ENCODE measurements around the gene IPO7. TPM values are rescaled to one million over a fixed set of nuclear protein-coding genes. Genes with fewer than 3 reads are reported as not detected.
"Not testable (repeated sequence)": the region's sequence is repeated elsewhere in the genome, so short reads cannot be mapped to it uniquely, and the experiment has no call there.

IPO7 gene
- total RNA-seq, 4 donors from 2014 or later, result 53.9 to 70.0 (median 65.3) TPM

DNA sequence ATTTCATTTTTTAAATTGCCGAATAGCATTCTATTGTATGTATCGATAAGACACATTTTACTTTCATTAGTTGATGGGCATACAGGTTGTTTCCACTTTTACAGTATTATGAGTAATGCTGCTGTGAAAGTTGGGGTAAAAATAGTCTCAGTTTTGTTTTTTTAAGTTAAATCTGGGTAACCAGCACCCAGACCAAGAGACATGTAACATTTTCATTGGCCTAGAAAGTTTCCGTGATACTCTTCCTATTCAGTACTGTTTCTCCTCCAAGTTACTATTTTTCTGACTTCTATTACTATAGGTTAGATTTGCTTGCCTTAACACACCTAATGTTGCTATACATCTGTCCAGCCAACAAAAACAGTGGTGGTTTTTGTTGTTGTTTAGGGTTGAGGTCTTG lies 12.3 kb downstream of the IPO7 start:
- intact Hi-C loops (cut with DNase I; ENCODE audit: low total_unique reads), result no loop called here
- 92 to 94% methylated on average over 3 of the region's 3 CpGs for WGBS, 2 donors
- no peak overlapping the region for H3K4me3 ChIP-seq (ENCODE audit: low read depth, poor library complexity, severe bottlenecking)
- TF ChIP-seq, protein P1, sequence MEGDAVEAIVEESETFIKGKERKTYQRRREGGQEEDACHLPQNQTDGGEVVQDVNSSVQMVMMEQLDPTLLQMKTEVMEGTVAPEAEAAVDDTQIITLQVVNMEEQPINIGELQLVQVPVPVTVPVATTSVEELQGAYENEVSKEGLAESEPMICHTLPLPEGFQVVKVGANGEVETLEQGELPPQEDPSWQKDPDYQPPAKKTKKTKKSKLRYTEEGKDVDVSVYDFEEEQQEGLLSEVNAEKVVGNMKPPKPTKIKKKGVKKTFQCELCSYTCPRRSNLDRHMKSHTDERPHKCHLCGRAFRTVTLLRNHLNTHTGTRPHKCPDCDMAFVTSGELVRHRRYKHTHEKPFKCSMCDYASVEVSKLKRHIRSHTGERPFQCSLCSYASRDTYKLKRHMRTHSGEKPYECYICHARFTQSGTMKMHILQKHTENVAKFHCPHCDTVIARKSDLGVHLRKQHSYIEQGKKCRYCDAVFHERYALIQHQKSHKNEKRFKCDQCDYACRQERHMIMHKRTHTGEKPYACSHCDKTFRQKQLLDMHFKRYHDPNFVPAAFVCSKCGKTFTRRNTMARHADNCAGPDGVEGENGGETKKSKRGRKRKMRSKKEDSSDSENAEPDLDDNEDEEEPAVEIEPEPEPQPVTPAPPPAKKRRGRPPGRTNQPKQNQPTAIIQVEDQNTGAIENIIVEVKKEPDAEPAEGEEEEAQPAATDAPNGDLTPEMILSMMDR (IDR thresholded peaks at IDR 0.05), result no peak
- TF ChIP-seq POLR2A (IDR thresholded peaks at IDR 0.05), result no peak
- DNase-seq (ENCODE audit: low spot score in 2 of 2), result no peak

DNA sequence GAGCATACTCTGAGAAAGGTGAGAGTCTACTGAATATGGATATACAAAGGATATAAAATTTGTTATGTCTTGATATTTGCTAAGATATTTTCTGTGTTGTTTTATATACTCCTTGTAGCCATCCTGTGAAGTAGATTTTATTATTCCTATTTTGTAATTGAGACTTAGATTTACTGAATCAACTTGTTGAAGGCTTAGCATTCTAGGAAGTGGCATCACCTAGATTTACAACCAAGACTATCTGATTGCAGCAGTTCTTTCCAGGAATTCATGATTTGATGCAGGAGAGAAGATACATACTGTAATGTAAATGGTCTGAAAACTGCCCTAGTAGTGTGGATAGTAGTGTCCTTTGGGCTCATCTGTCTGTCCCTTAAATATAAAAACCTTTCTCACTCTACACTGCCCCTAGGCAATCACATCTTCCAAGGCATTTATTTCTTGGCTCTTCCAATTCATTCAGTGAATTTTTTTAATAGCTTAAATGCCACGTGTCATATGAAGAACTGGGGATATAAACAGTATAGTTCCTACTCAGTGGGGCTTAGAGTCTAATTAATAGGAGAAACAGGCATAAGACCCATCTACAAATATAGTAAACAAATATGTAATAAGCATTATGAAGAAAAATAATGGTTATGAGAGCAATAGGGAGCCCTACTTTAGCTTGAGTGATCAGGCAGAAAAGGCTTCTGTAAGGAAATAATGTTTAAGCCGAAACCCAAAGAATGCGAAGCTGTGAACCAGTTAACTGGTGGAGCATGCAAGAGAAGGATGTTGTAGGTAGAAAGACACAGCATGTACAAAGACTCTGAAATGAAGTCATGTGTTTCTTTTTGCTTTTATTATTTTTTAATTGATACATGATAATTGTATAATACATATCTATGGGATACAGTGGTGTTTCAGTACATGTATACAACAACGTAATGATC lies 13.6 kb downstream of the IPO7 start:
- DNase-seq (ENCODE audit: low spot score in 2 of 2), result no peak
- H3K4me3 ChIP-seq (ENCODE audit: low read depth, poor library complexity, severe bottlenecking), result no peak overlapping the region
- intact Hi-C loops (cut with DNase I; ENCODE audit: low total_unique reads), result no loop called here
- TF ChIP-seq, protein P1 (IDR thresholded peaks at IDR 0.05), result no peak
- TF ChIP-seq POLR2A (IDR thresholded peaks at IDR 0.05), result no peak
- WGBS, 2 donors, result 69 to 70% methylated on average over 4 of the region's 4 CpGs

DNA sequence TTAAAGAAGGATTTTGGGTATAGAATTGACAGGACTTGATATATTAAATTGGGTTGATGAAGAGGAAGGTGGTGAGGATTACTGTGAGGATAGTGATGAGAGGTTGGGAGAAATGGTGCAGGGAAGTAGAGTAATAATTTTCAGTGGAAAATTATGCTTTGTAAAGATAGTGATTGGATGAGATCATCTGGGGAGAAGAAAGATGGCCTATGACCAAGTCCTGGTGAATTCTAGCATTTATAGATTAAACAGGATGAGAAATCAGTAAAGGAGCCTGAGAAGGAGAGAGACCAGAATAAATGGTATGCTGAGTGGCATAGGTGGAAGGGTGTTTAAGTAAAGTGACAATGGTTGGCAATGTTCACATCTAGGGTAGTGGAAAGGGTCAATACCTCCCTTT lies 15.0 kb downstream of the IPO7 start:
- TF ChIP-seq, protein P1 (IDR thresholded peaks at IDR 0.05), result no peak
- no peak for TF ChIP-seq POLR2A (IDR thresholded peaks at IDR 0.05)
- DNase-seq (ENCODE audit: low spot score in 2 of 2), result no peak
- H3K4me3 ChIP-seq (ENCODE audit: low read depth, poor library complexity, severe bottlenecking), result no peak overlapping the region
- intact Hi-C loops (cut with DNase I; ENCODE audit: low total_unique reads), result no loop called here

DNA sequence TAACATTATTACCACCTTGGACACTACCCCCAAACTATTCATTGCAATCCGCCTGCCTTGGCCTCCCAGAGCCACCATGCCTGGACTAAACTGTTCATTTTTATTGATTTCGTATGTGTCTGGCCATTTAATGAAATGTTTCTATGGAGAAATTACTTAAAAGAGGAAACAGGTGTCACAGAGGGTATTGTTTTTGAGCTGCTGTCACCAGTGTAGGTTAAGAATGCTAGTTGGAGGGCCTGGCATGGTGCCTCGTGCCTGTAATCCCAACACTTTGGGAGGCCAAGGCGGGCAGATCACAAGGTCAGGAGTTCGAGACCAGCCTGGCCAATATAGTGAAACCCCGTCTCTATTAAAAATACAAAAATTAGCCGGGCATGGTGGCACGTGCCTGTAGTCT lies 17.4 kb downstream of the IPO7 start:
- H3K4me3 ChIP-seq (ENCODE audit: low read depth, poor library complexity, severe bottlenecking); intact Hi-C loops (cut with DNase I; ENCODE audit: low total_unique reads); DNase-seq (ENCODE audit: low spot score in 2 of 2): not testable (repeated sequence)
- WGBS, 2 donors, result 75 to 76% methylated on average over 8 of the region's 8 CpGs

DNA sequence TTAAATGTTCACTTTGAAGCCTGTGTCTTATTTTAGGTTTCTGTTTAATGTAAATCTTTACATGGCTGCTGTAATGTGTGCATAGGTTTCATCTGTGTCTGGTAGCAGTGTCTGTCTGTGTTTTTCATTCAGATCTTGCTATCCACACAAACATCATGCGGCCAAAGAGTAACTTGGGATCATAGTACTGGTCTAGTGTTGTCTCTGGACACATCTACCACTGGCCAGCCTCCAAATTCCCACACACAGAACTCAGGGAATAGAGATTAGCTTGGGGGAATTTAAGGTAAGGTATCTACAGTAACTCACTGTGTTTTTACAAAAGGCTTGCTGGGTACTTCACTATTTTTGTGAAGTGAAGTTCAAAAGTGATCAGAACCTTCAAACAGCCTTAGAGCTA lies 44.3 kb downstream of the IPO7 start:
- H3K4me3 ChIP-seq (ENCODE audit: low read depth, poor library complexity, severe bottlenecking), result no peak overlapping the region
- TF ChIP-seq POLR2A (IDR thresholded peaks at IDR 0.05), result no peak
- TF ChIP-seq, protein P1 (IDR thresholded peaks at IDR 0.05), result no peak
- DNase-seq (ENCODE audit: low spot score in 2 of 2), result no peak
- intact Hi-C loops (cut with DNase I; ENCODE audit: low total_unique reads), result no loop called here
- 89 to 96% methylated on average over 1 of the region's 1 CpG for WGBS, 2 donors

DNA sequence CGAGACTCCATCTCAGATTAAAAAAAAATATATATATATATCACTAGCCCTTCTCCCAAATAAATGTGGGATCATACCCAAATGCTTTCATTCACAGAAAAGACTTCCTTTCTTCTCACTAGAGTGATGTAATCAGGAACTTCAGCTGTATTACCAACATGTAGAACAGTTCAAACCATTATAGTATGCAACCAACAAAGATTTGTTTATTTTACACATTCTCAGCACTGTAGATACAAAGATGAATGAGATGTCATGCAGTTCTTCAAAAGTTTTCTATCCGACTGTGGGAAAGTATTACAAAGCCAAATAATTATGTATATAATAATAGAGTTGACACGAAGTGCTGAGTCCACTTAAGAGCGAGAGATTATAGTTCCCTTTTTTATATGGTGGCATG lies 54.2 kb downstream of the IPO7 start:
- TF ChIP-seq, protein P1 (IDR thresholded peaks at IDR 0.05), result no peak
- no peak for TF ChIP-seq POLR2A (IDR thresholded peaks at IDR 0.05)
- no peak for DNase-seq (ENCODE audit: low spot score in 2 of 2)
- intact Hi-C loops (cut with DNase I; ENCODE audit: low total_unique reads), result no loop called here
- no peak overlapping the region for H3K4me3 ChIP-seq (ENCODE audit: low read depth, poor library complexity, severe bottlenecking)
- WGBS, 2 donors, result 86 to 91% methylated on average over 4 of the region's 4 CpGs

Measured in lower leg skin (tissue), 4 donors.